AG04449 (cell line): ENCODE data around the gene AKT1S1.

Source experiments
- CTCF ChIA-PET: fragments of 350-600 bp; formaldehyde crosslinking; extraction: SDS; loops from one replicate; lab custom pipeline; 2021; ENCODE audit warnings: antibody characterized with exemption; lab: Yijun Ruan, JAX
- POLR2A ChIA-PET: fragments of 400-600, 350-600 bp; formaldehyde crosslinking; extraction: SDS; loops from one replicate; lab custom pipeline; 2020; ENCODE audit warnings: antibody characterized with exemption, inconsistent platforms; lab: Yijun Ruan, JAX
- DNase-seq: peaks from one replicate; pipeline ENCODE4 v3.0.0-alpha.2; 2010; ENCODE audit warnings: low read depth, low spot score
- H3K4me3 ChIP-seq: 2 replicates; pipeline ENCODE4 v1.5.1; 2011; ENCODE audit warnings: low read depth, mild to moderate bottlenecking, control low read depth, low read length
- TF ChIP-seq, protein P1 (sequence below): IDR thresholded peaks from one replicate; pipeline ENCODE4 v1.5.1; 2011; ENCODE audit warnings: mild to moderate bottlenecking, moderate library complexity, low read length, control low read depth, inconsistent platforms; ENCODE audit not compliant: insufficient read depth; ENCODE audit errors: missing control alignments

AKT1S1 gene

DNA sequence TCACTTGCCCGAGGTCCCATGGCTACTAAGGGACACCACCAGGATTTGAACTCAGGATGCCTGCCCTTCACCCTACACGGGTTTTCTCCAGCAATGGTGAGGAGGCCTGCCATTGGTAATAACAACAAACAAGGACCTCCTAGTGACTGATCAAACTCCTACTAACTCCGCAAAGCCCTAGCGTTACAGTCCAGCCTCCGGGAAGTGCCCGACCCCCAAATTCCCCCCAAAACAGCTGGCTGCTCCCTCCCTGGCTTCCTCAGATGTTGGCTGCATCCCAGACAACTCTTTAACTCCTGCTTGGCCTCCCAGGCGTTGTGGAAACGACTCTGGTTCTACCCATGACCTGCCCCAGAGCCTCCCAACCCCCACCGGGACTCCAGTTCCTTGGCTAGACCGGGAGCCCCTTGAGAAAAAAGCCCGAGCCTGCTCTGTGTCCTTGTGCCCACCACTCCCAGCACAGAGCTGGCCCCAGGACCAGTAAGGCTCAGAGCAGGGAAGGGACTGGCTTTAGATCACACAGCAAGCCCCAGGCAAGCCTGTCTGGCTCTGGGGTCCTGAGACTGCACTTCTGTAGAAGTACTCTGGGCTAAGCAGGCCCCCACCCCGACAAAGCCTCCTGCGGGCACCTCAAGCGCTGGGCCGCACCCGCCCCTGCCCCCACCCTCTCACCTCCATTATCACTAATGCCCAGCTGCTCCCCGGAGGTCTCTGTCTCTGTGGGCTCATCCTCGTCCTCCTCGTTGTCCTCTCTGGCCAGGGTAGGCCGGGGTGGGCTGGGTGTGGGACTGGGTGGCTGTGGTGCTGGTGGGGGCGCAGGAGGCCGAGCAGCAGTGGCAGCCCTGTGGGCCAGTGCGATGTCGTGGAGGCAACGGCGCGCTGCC is 4.7 kb downstream of the AKT1S1 start:
- no peak overlapping the region for H3K4me3 ChIP-seq
- TF ChIP-seq, protein P1, sequence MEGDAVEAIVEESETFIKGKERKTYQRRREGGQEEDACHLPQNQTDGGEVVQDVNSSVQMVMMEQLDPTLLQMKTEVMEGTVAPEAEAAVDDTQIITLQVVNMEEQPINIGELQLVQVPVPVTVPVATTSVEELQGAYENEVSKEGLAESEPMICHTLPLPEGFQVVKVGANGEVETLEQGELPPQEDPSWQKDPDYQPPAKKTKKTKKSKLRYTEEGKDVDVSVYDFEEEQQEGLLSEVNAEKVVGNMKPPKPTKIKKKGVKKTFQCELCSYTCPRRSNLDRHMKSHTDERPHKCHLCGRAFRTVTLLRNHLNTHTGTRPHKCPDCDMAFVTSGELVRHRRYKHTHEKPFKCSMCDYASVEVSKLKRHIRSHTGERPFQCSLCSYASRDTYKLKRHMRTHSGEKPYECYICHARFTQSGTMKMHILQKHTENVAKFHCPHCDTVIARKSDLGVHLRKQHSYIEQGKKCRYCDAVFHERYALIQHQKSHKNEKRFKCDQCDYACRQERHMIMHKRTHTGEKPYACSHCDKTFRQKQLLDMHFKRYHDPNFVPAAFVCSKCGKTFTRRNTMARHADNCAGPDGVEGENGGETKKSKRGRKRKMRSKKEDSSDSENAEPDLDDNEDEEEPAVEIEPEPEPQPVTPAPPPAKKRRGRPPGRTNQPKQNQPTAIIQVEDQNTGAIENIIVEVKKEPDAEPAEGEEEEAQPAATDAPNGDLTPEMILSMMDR = no peak
- no peak for DNase-seq
- POLR2A ChIA-PET = no interaction called here
- CTCF ChIA-PET = no interaction called here

DNA sequence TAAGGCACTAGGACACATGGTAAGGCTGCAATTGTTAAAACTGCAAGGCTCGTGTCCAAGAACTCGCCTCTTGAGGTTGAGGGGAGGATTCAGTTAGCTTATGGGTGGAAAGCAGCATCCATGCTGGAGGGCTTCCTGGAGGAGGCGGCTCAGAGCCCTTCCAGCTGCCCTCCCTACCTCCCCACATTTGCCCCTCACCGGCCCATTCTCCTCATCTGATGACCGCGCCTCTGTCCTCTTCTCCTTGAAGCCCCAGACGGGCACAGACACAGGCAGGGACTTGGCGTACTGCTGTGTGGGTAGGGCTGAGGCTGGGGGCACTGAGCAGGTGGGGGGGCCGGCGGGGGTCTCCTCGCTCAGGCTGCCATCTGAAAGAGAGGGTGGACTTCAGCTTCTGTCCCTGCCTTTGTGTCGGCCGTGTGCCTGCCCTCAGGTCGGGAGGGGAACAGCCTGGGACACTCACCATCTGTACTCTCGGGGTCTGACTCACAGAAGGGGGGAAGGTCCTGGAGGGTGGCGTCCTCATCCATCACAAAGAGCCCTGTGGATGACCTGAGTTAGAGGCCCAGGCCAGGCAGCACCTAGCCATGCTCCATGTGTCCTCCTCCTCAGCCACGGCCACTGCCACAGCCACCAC is 5.7 kb downstream of the AKT1S1 start:
- POLR2A ChIA-PET = no interaction called here
- DNase-seq = no peak
- CTCF ChIA-PET = no interaction called here
- H3K4me3 ChIP-seq = no peak overlapping the region
- TF ChIP-seq, protein P1 = no peak

DNA sequence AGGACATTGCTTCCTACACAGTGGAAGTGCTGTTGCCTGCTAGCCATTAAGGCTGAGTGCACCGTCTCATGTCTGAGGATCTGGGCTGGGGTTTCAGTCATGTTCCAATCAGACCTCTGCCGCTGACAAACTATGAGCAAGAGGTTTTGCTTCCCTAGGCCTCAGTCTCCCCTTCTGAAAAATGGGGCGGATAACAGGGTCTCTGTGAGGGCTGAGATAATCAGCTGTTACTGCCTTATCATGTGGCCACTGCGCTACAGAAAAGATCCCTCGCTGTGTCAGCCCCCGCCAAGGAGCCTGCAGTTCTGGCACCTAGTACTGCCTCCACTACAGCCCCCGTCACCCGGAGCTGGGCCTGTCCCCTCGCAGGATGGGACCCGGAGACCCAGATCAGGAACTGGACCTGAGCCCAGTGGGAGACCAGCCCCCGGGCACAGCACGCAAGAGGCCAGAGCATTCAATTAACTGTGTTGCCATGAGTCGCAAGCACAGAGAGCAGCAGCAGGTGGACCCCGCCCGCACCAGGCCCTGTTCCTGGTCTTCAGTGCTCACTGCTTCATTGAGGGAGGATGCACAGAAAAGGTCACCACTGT is 6.8 kb downstream of the AKT1S1 start:
- POLR2A ChIA-PET = interaction anchor here (2.8 kb wide), 1 partner anchor 12 kb away, joined by 13 read pairs; no protein-coding TSS in a partner anchor
- CTCF ChIA-PET = interaction anchor here (1.5 kb wide), 1 partner anchor 189 kb away, joined by 3 read pairs; no protein-coding TSS in a partner anchor
- TF ChIP-seq, protein P1 = no peak
- no peak for DNase-seq
- H3K4me3 ChIP-seq = peak overlapping the region; percentile 61

DNA sequence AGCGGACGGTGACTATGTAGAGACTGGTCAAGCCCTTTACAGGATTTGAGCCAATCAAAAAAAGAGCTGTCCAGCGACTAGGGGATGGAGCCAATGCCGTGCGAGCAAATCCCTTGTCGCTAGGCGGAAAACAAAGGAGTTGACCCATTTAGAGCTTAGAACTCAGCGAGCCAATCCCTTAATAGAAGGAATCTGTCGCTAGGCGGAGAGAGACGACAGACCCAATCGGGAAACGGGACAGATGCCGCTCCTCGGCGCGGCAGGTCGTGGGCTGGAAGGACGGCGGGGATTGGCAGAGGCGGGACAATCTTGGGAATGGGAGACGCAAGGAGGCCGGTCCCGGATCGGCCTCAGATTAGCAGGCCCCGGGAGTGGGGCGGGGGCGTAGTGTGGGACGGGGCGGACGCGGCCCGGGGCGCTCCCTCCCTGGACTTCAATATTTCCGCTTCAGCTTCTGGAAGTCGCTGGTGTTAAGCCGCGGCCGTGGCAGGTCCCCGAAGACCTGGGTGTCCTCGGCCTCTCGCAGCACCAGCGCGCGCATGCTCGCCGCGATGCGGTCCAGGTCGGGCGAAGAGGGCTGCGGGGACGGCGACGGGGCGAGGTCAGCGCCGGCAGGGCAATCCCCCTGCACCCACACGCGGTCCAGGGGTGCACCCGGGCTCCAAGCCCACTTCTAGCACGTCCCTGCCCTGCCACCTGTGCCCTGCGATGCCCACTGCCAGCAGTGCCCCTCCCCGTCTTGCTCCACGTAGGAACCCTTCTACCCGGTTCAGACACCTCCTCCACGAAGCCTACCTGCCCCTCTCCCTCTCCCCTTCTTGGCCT is 7.5 kb downstream of the AKT1S1 start:
- CTCF ChIA-PET = interaction anchor here (0.8 to 1.5 kb wide), 2 partner anchors 17 to 189 kb away, joined by 3 read pairs; no protein-coding TSS in a partner anchor
- TF ChIP-seq, protein P1 = no peak
- POLR2A ChIA-PET = interaction anchor here (0.6 to 2.8 kb wide), 5 partner anchors 7 to 229 kb away, joined by 3 to 13 read pairs (median 4); partner anchors contain the start of gene AKT1S1
- H3K4me3 ChIP-seq = peak overlapping the region; percentile 61
- peak; percentile 99 for DNase-seq

DNA sequence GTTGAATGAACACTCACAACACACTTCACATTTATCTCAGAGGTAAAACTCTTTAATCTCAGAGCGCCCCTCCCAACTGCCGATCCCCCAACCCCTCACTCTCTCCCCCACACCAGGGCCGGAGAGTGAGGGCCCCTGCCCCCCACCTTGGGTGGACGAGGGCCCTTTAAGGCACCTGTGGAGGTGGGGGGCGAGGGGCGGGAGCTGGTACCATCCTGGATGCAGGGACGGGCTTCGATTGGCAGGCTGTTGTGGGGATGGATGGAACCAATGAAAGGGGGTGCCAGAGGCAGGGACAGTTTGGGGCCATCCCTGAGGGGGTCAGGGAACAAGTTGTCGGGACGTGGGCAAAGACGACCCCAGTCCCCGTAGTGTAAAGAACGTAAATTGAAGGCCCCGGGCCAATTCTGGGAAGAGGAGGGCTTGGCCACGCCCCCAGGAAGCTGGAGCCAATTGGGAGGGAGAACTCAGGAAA is 8.1 kb downstream of the AKT1S1 start:
- TF ChIP-seq, protein P1 = no peak
- H3K4me3 ChIP-seq = peak overlapping the region; percentile 56
- DNase-seq = no peak
- CTCF ChIA-PET = interaction anchor here (0.8 to 1.5 kb wide), 2 partner anchors 16 to 188 kb away, joined by 3 read pairs; no protein-coding TSS in a partner anchor
- POLR2A ChIA-PET = interaction anchor here (0.9 to 2.8 kb wide), 4 partner anchors 8 to 19 kb away, joined by 3 to 13 read pairs (median 6); partner anchors contain the start of gene AKT1S1
